Panc1 (cell line): Measurements from ENCODE around the gene CD164L2.

Experiments used
- CTCF ChIP-seq: fragments of 450-650 bp; IDR thresholded peaks from 2 replicates; pipeline ENCODE4 v1.5.1; 2017; ENCODE audit warnings: mild to moderate bottlenecking
- POLR2AphosphoS5 ChIP-seq: IDR thresholded peaks from 2 replicates; pipeline ENCODE4 v1.6.1; 2012; ENCODE audit warnings: mild to moderate bottlenecking, low read depth, low read length, moderate library complexity
- REST ChIP-seq, 2 experiments: IDR thresholded peaks; 2 replicates each; pipeline ENCODE4 v1.6.1; 2011 to 2012; ENCODE audit warnings: low read depth in 2 of 2, control low read depth in 1 of 2, low read length in 1 of 2, mild to moderate bottlenecking in 1 of 2, moderate library complexity in 1 of 2; ENCODE audit not compliant: insufficient read depth in 1 of 2
- TCF7L2 ChIP-seq: IDR thresholded peaks from 2 replicates; pipeline ENCODE4 v1.6.1; 2011; ENCODE audit warnings: mild to moderate bottlenecking, low read depth, low read length, inconsistent platforms

DNA sequence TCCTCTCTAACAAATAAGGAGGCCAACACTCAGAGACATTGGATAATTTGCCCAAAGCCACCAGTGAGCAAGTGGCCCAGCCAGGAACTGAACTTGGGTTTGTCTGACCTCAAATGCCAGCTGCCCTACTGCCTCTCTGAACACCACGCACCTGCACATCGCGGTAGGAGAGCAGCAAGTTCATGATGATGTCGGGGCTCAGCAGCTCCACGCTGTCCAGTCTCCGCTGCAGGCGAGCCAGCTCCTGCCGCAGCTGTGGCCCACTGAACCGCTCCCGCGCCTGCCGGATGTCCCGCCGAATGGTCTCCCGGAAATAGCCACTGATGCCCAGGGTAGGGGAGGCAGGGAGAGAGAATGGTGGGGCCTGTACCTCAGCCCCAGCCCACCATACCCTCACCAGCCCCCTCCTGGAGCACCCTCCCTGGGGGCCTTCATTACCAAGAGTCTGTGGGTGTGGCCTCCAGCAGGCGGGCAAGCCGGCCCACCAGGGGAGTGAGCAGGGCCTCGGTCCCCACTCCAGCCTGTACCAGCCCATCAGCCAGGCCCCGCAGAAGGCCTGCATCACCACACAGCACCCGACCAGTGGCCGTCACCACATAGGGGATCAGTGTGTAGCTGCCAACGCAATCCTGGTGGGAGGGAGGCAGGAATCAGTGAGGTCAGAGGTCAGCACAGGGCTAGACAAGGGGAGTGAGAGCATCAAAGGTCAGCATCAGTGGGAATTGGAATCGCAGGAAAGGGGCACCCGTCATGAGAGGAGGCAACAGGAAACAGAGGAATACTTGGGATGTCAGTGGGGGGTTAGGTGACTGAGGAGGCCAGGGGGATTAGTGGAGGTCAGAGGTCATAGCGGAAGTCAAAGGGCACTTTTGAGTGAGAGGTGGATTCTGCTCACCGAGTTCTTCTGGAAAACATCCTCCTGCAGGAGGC is 19.1 kb downstream of the CD164L2 start:
- no peak for TF ChIP-seq CTCF
- no peak for TF ChIP-seq POLR2AphosphoS5
- no peak for TF ChIP-seq TCF7L2
- TF ChIP-seq REST (IDR thresholded peaks at IDR 0.05; ENCODE audit: insufficient read depth in 1 of 2, low read depth in 2 of 2, low read length in 1 of 2) = no peak
